ENCODE results near the gene UNK.

UNK gene

GRCh38 chr17:75784473-75785015 is at the start of gene UNK:
Gene UNK (plus strand): TSS chr17:75784806. CDS start chr17:75784881, 75 bp downstream.
- peak; percentile 98 to 100 (median 99) for DNase-seq

- no peak for DNase-seq
Observed at GRCh38 chr17:75736173-75736835, 48.3 kb upstream of the UNK start.

- no peak for DNase-seq
Observed at GRCh38 chr17:75737133-75737962, 47.3 kb upstream of the UNK start.

- peak; percentile 93 to 95 (median 94) for DNase-seq
Observed at GRCh38 chr17:75738218-75738802, 46.3 kb upstream of the UNK start.

DNA sequence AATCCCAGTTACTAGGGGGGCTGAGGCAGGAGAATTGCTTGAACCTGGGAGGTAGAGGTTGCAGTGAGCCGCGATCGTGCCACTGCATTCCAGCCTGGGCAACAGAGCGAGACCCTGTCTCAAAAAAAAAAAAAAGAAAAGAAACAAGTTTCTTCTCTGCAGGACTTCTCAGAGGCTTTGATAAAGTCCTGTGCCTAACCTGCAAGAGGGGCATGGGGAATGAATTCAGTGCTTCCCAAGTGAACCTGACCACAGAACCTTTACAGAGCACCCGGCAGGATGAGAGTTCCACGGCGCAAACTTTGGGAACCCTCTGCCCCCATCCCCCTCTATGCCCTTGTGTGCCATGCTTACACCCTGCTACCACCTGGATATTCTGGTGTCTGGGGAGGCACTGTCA is 45.4 kb upstream of the UNK start:
- no peak for DNase-seq

DNA sequence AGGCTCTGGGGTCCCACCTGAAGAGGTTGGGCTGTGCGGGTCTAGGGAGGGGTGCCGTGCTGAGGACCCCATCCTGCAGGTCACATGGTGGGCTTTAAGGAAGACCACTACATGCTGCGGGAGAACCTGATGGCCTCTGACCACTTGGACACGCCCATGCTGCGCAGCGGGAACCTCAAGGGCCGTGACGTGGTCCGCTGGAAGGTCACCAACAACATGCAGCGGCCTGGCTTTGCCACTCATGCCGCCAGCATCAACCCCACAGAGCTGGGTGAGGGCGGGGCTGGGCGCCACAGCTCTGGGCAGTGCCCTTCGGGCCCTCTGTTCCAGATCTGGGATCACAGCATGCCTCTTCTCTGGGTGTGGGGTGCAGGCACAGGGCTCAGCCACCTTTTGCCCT is 44.8 kb upstream of the UNK start:
- DNase-seq: no peak

GRCh38 chr17:75740215-75740614 is 44.4 kb upstream of the UNK start:
- DNase-seq: no peak

DNA sequence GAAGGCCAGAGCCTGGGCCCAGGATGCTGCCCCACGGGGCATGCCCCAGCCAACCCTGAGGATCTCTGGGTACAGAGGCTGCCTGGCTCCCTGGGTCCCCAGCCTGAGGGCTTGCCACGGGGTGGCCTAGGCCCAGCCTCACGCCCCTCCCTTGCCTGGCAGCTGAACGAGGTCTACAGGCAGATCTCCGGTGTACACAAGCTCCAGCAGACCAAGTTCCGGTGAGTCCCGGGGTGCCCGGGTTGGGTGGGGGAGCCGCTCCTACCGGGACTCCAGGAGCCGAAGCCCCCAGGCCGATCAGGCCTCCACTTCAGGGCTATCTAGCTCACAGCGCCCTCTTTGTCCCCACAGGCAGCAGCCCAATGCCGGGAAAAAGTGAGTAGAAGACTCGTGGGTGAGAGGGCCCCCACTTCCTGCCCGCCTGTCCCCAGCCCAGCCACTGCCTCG is 44.0 kb upstream of the UNK start:
- DNase-seq: no peak

DNA sequence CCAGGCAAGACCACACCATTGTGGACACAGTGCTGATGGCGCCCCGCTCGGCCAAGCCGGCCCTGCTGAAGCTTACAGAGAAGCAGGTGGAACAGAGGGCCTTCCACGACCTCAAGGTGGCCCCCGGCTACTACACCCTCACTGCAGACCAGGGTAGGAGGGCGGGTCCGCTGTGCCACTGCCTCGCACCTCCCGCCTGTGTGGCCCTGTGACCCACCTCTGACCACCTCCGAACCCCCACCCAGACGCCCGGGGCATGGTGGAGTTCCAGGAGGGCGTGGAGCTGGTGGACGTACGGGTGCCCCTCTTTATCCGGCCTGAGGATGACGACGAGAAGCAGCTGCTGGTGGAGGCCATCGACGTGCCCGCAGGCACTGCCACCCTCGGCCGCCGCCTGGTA is 42.3 kb upstream of the UNK start:
- DNase-seq: no peak

- DNase-seq: no peak
Observed at GRCh38 chr17:75743625-75744206, 40.9 kb upstream of the UNK start.

GRCh38 chr17:75748706-75749105 is 35.9 kb upstream of the UNK start:
- DNase-seq: no peak

GRCh38 chr17:75749545-75750389 is 34.8 kb upstream of the UNK start:
- DNase-seq: peak; percentile 85 to 95 (median 91)

GRCh38 chr17:75750661-75751423 is 33.8 kb upstream of the UNK start:
- no peak for DNase-seq

DNA sequence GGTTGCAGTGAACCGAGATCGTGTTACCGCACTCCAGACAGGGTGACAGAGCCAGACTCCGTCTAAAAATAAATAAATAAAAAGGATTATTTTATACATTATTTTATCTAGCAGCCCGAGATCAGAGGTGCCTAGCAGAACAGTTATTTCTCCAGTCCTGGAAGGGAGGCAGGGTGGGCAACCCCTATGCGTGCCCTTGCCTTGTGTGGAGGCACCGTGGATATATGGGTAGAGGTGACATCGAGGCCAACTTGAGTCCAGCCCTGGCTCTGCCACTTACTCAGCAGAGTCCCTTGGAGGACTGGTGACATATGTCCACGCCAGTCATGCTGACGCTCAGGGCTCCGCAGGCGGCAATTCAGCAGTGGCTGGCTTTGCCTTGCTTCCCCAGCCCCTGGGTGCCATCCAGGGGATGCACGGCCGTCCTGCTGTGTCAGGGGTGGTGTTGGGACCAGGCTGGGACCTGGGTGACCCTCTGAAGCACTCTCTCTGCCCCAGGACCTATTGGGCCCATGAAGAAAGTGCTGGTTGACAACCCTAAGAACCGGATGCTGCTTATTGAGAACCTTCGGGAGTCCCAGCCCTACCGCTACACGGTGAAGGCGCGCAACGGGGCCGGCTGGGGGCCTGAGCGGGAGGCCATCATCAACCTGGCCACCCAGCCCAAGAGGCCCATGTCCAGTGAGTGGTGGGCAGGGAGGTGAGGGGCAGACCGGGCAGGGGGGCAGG is 32.8 kb upstream of the UNK start:
- DNase-seq: no peak

GRCh38 chr17:75752405-75752709 is 32.2 kb upstream of the UNK start:
- DNase-seq: no peak

DNA sequence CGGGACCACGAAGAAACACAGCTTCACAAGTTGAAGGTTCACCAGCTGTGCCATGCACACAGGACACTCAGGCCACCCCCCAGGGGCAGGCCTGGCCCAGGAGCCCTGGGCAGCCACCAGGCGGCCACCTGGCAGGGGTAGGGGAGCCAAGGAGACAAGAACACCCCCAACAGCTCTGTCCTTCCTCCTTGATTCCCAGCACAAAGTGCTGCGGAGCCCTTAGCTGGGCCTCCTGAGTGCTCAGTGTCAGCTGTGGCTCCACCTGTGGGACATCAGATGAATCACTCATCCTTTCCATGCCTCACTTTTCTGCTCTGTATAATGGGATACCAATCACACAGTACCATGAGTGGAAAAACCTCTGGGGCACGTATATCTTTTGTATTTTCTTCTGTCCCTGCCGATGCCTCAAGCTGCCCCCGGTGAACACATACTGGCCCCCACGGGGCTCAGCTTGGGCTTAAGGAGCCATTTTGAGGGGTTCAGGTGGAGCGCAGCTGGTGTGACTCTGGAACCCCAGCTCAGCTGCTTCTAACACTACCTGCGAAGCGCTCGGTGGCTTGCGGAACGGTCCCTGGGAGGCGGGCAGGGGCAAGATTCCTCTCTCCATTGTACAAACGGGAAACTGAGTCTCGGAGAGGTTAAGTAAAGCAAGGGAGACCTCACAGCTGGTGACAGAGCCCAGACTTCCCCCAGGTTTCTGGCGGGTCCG is 31.6 kb upstream of the UNK start:
- no peak for DNase-seq

- DNase-seq: peak; percentile 72 to 88 (median 76)
Observed at GRCh38 chr17:75753514-75754377, 30.9 kb upstream of the UNK start.

DNA sequence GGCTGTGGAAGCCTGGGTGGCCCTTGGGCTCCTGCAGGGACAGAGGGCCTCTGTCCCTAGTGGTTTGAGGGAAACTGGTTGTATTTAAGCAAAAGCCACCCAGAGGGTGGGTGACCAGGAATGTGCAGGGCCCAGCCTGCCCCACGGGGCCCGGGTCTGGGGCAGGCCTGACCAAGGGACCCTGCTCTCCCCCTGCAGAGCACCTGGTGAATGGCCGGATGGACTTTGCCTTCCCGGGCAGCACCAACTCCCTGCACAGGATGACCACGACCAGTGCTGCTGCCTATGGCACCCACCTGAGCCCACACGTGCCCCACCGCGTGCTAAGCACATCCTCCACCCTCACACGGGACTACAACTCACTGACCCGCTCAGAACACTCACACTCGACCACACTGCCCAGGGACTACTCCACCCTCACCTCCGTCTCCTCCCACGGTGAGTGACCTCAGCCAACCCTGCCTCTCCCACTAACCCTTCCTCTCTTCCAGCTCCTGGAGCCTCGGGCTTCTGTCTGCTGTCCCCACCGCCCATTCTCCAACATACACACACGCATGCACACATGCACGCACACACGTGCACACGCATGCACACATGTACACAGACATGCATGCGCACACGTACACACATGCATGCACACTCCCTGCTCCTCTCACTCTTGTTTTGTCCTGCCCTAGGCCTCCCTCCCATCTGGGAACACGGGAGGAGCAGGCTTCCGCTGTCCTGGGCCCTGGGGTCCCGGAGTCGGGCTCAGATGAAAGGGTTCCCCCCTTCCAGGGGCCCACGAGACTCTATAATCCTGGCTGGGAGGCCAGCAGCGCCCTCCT is 30.0 kb upstream of the UNK start:
- peak in 1 of 3 donors; percentile 48 for DNase-seq
